ENCODE measurements around the gene DHRSX. TPM values are rescaled to one million over a fixed set of nuclear protein-coding genes. Genes with fewer than 3 reads are reported as not detected.

DHRSX gene
- total and polyA plus RNA-seq, 10 of the 15 experiments (the other 5 are each of a cell fraction or from before 2014, with no cell fraction given) = 1.7 to 39.5 (median 16.5) TPM

GRCh38 chrX:2500091-2500802, 529 bp downstream of the DHRSX start (continued):
- TF ChIP-seq, protein P1, sequence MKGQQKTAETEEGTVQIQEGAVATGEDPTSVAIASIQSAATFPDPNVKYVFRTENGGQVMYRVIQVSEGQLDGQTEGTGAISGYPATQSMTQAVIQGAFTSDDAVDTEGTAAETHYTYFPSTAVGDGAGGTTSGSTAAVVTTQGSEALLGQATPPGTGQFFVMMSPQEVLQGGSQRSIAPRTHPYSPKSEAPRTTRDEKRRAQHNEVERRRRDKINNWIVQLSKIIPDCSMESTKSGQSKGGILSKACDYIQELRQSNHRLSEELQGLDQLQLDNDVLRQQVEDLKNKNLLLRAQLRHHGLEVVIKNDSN (IDR thresholded peaks at IDR 0.05; ENCODE audit: borderline replicate concordance, extremely low read length, insufficient read depth, low read depth, low read length) = no peak

DNA sequence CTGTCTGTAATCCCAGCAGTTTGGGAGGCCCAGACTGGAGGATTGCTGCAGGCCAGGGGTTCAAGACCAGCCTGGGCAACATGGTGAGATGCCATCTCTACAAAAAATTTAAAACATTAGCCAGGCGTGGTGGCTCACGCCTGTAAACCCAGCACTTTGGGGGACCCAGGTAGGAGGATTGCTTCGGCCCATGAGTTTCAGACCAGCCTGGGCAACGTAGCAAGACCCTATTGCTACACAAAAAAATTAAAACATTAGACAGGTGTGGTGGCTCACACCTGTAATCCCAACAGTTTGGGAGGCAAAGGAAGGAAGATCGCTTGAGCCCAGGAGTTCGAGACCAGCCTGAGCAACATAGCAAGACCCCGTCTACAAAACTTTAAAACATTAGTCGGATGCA, 1.3 kb downstream of the DHRSX start:
- ATAC-seq (no peak), FAIRE-seq (no peak), DNase-seq (ENCODE audit: low read depth, low spot score) (no peak)
- in situ Hi-C loops (cut with MboI) = no loop called here
- Histone ChIP-seq H3K79me2 (ENCODE audit: control insufficient read depth, insufficient read depth, low read length) (peaks cover 50% of the 10 kb centered on the region), H4K20me1 (ENCODE audit: control insufficient read depth, insufficient read depth) (no peaks in the 10 kb centered on the region), H3K36me3 (ENCODE audit: control insufficient read depth in 2 of 2, insufficient read depth in 2 of 2, low read length in 1 of 2) (peaks cover 3 to 6% of the 10 kb centered on the region in 2 experiments; a peak in 2 of 4 replicates), H3K9me3 (replicated peaks; ENCODE audit: control insufficient read depth, insufficient read depth, low read length) (no peaks in the 10 kb centered on the region; the same call in 2 of the 3 replicates), H3K4me3 (peak overlapping the region; percentile 90), H3K27me3 (replicated peaks in 1 of 2; ENCODE audit: control insufficient read depth in 2 of 2, insufficient read depth in 2 of 2, low read length in 1 of 2) (no peaks in the 10 kb centered on the region), H3K9ac (ENCODE audit: control insufficient read depth, insufficient read depth, low read length) (peak overlapping the region; percentile 94), H3K27ac (ENCODE audit: control insufficient read depth, insufficient read depth) (peak overlapping the region; percentile 88), H2AFZ (ENCODE audit: control insufficient read depth, low read depth, low read length) (no peak overlapping the region), H3K4me1 (ENCODE audit: control insufficient read depth, insufficient read depth, low read length) (peaks cover 15% of the 10 kb centered on the region), H3K4me2 (ENCODE audit: control insufficient read depth, insufficient read depth) (peak overlapping the region; percentile 86)
- CTCF ChIA-PET = no interaction called here
- 65% methylated on average over 8 of the region's 8 CpGs for WGBS (ENCODE audit: insufficient coverage, insufficient replicate concordance, low lambda C conversion rate, missing lambda C conversion rate)
- POLR2A ChIA-PET = no interaction called here
- intact Hi-C loops (cut with micrococcal nuclease; ENCODE audit: unreplicated experiment) = loop anchor here (2.0 to 5.0 kb wide), 2 partner anchors 87 to 837 kb away; no protein-coding TSS in a partner anchor
- no peak for TF ChIP-seq NR2C1 (IDR thresholded peaks at IDR 0.05)
- TF ChIP-seq, protein P2, sequence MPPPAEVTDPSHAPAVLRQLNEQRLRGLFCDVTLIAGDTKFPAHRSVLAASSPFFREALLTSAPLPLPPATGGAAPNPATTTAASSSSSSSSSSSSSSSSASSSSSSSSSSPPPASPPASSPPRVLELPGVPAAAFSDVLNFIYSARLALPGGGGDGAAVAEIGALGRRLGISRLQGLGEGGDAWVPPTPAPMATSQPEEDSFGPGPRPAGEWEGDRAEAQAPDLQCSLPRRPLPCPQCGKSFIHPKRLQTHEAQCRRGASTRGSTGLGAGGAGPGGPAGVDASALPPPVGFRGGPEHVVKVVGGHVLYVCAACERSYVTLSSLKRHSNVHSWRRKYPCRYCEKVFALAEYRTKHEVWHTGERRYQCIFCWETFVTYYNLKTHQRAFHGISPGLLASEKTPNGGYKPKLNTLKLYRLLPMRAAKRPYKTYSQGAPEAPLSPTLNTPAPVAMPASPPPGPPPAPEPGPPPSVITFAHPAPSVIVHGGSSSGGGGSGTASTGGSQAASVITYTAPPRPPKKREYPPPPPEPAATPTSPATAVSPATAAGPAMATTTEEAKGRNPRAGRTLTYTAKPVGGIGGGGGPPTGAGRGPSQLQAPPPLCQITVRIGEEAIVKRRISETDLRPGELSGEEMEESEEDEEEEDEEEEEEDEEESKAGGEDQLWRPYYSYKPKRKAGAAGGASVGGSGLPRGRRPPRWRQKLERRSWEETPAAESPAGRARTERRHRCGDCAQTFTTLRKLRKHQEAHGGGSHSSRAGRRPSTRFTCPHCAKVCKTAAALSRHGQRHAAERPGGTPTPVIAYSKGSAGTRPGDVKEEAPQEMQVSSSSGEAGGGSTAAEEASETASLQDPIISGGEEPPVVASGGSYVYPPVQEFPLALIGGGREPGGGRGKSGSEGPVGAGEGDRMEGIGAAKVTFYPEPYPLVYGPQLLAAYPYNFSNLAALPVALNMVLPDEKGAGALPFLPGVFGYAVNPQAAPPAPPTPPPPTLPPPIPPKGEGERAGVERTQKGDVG (CRISPR knock-in tag; IDR thresholded peaks at IDR 0.05) = no peak
- no peak for TF ChIP-seq BHLHE40 (IDR thresholded peaks at IDR 0.05; ENCODE audit: borderline replicate concordance in 1 of 2, low read depth in 2 of 2, low read length in 1 of 2)
- no peak for TF ChIP-seq NFYA (IDR thresholded peaks at IDR 0.05; ENCODE audit: borderline replicate concordance, low read depth, low read length)
- TF ChIP-seq CBX5 (IDR thresholded peaks at IDR 0.05; ENCODE audit: low read depth) = no peak
- BruUV-seq (replicated peaks) = no TSS peak
- RAD21 ChIA-PET (ENCODE audit: unreplicated experiment) = no interaction called here
- SMC1A ChIA-PET (ENCODE audit: uncharacterized antibody, unreplicated experiment) = no interaction called here
